GM12878 (cell line): ENCODE results near the gene BHLHE23. TPM values are rescaled to one million over a fixed set of nuclear protein-coding genes. Genes with fewer than 3 reads are reported as not detected.
A peak's percentile ranks its signal among the peaks of the same experiment; 100 is the strongest.

Source experiments
- ATAC-seq: fragments of 200-7000 bp; cut with Tn5 transposase; 3 replicates; pipeline ENCODE4 v1.9.1; 2020; ENCODE audit warnings: mild to moderate bottlenecking, moderate library complexity
- BruUV-seq: library from RNA; stranded (reverse); fragments of 400-500 nt; replicated peaks from 2 replicates; lab custom pipeline; 2021; lab: Mats Ljungman, UMichigan
- CTCF ChIA-PET: fragments of 300-600 bp; sonication (Branson Sonifier 250); formaldehyde crosslinking; extraction: SDS; loops from one replicate; lab custom pipeline; 2021; ENCODE audit warnings: inconsistent platforms; lab: Yijun Ruan, JAX
- POLR2A ChIA-PET: fragments of 350-600 bp; formaldehyde crosslinking; extraction: SDS; loops from one replicate; lab custom pipeline; 2021; ENCODE audit warnings: inconsistent platforms; lab: Charles Lee
- RAD21 ChIA-PET: fragments of 300-600 bp; sonication (Branson Sonifier 250); formaldehyde crosslinking; loops from one replicate; lab custom pipeline; 2023; ENCODE audit warnings: antibody characterized with exemption; ENCODE audit not compliant: unreplicated experiment; lab: Charles Lee
- SMC1A ChIA-PET: fragments of 300-600 bp; sonication (Branson Sonifier 250); formaldehyde crosslinking; loops from one replicate; lab custom pipeline; 2023; ENCODE audit not compliant: unreplicated experiment, uncharacterized antibody; lab: Charles Lee
- DNase-seq: peaks from one replicate; pipeline ENCODE4 v3.0.0-alpha.2; 2011; ENCODE audit warnings: low read depth, low spot score
- FAIRE-seq: peaks from 3 replicates; lab custom pipeline; 2011; peaks lifted over from hg19 to GRCh38; lab: Jason Lieb, UNC
- H2AFZ ChIP-seq: 2 replicates; pipeline ENCODE4 v1.6.0; 2011; ENCODE audit warnings: low read depth, low read length, control low read depth; ENCODE audit not compliant: control insufficient read depth
- H3K27ac ChIP-seq: 2 replicates; pipeline ENCODE4 v1.5.1; 2011; ENCODE audit warnings: control low read depth; ENCODE audit not compliant: control insufficient read depth, insufficient read depth
- H3K27me3 ChIP-seq, 2 experiments: replicated peaks in 1 of 2; 2 replicates each; pipeline versions ENCODE4 v1.6.0 to v1.6.1; 2011; ENCODE audit warnings: low read length in 1 of 2; ENCODE audit not compliant: control insufficient read depth in 2 of 2, insufficient read depth in 2 of 2
- H3K36me3 ChIP-seq, 2 experiments: 2 replicates each; pipeline ENCODE4 v1.5.1; 2011; ENCODE audit warnings: low read length in 1 of 2; ENCODE audit not compliant: control insufficient read depth in 2 of 2, insufficient read depth in 2 of 2
- H3K4me1 ChIP-seq: 2 replicates; pipeline ENCODE4 v1.6.1; 2011; ENCODE audit warnings: mild to moderate bottlenecking, low read length, moderate library complexity, mixed read lengths; ENCODE audit not compliant: control insufficient read depth, insufficient read depth
- H3K4me2 ChIP-seq: 2 replicates; pipeline ENCODE4 v1.6.0; 2011; ENCODE audit warnings: control low read depth; ENCODE audit not compliant: control insufficient read depth, insufficient read depth
- H3K4me3 ChIP-seq: fragments of 200-600 bp; sonication (generic); 2 replicates; pipeline ENCODE4 v1.5.1; 2016
- H3K79me2 ChIP-seq: 2 replicates; pipeline ENCODE4 v1.6.0; 2011; ENCODE audit warnings: low read length; ENCODE audit not compliant: control insufficient read depth, insufficient read depth
- H3K9ac ChIP-seq: 2 replicates; pipeline ENCODE4 v1.8.0; 2011; ENCODE audit warnings: low read length, control low read depth, mixed read lengths; ENCODE audit not compliant: control insufficient read depth, insufficient read depth
- H3K9me3 ChIP-seq: replicated peaks from 3 replicates; pipeline ENCODE4 v1.5.1; 2011; ENCODE audit warnings: mild to moderate bottlenecking, low read length; ENCODE audit not compliant: control insufficient read depth, insufficient read depth
- H4K20me1 ChIP-seq: 2 replicates; pipeline ENCODE4 v1.6.0; 2011; ENCODE audit not compliant: control insufficient read depth, insufficient read depth
- BCL3 ChIP-seq: IDR thresholded peaks from 2 replicates; pipeline ENCODE4 v1.6.1; 2011; ENCODE audit warnings: borderline replicate concordance, low read depth, mild to moderate bottlenecking, moderate library complexity, low read length; ENCODE audit not compliant: insufficient read depth, poor library complexity, severe bottlenecking
- NKRF ChIP-seq: fragments of 450-650 bp; conservative IDR thresholded peaks from 2 replicates; pipeline ENCODE4 v1.6.1; 2017; ENCODE audit warnings: mild to moderate bottlenecking, moderate library complexity
- POLR2A ChIP-seq: IDR thresholded peaks from 2 replicates; pipeline ENCODE4 v1.6.1; 2011; ENCODE audit warnings: low read depth, mild to moderate bottlenecking, low read length
- RB1 ChIP-seq: fragments of 450-650 bp; formaldehyde crosslinking; IDR thresholded peaks from 2 replicates; pipeline ENCODE4 v1.6.1; 2017; ENCODE audit warnings: mild to moderate bottlenecking, borderline replicate concordance
- TAF1 ChIP-seq: IDR thresholded peaks from 2 replicates; pipeline ENCODE4 v1.6.1; 2011; ENCODE audit warnings: mild to moderate bottlenecking, low read depth, low read length, borderline replicate concordance
- WGBS: methylation state at CpG from one replicate; pipeline ENCODE4 v1.1.6; 2016; ENCODE audit warnings: low lambda C conversion rate; ENCODE audit not compliant: insufficient replicate concordance, insufficient coverage; ENCODE audit errors: missing lambda C conversion rate; 5-methylcytosine and 5-hydroxymethylcytosine counted together
- in situ Hi-C: fragments of 300-500 bp; cut with MboI; formaldehyde crosslinking; loops from 9 replicates; pipeline ENCODE4 v1.14.3; 2018; ENCODE audit warnings: mixed read lengths
- intact Hi-C: fragments of 100-400 bp; cut with micrococcal nuclease; formaldehyde crosslinking; loops from one replicate; pipeline ENCODE4 v1.14.2; 2022; ENCODE audit not compliant: unreplicated experiment
- polyA plus RNA-seq, 11 experiments: library from polyadenylated mRNA; depleted of rRNA in 4 of 11; unstranded in 6 of 11; stranded (reverse) in 5 of 11; fragments of >200 nt; fragmentation: Nextera tagmentation in 4 of 11; fragmentation: Illumina TruSeq in 1 of 11; extraction: Ambion mirVana in 4 of 11; extraction: Trizol in 1 of 11; gene quantifications; 1 replicate in 1 of 11; 2 replicates in 10 of 11; pipeline versions ENCODE4 v1.2.1 to v1.2.3, GENCODE V29; 2011 to 2016; ENCODE audit warnings: inconsistent platforms in 2 of 11, missing spikeins in 2 of 11, low read depth in 1 of 11
- total RNA-seq, 4 experiments: library from RNA; depleted of rRNA in 3 of 4; stranded (reverse); fragments of >200 nt in 3 of 4; fragmentation: Illumina TruSeq in 1 of 4; extraction: Trizol in 1 of 4; gene quantifications; 2 replicates each; pipeline versions ENCODE4 v1.2.1 to v1.2.3, GENCODE V29; 2013 to 2021

Gene BHLHE23
- total and polyA plus RNA-seq, 10 of the 15 experiments (the other 5 are each of a cell fraction or from before 2014, with no cell fraction given), result 0.28 to 0.33 TPM; not detected in 8

DNA sequence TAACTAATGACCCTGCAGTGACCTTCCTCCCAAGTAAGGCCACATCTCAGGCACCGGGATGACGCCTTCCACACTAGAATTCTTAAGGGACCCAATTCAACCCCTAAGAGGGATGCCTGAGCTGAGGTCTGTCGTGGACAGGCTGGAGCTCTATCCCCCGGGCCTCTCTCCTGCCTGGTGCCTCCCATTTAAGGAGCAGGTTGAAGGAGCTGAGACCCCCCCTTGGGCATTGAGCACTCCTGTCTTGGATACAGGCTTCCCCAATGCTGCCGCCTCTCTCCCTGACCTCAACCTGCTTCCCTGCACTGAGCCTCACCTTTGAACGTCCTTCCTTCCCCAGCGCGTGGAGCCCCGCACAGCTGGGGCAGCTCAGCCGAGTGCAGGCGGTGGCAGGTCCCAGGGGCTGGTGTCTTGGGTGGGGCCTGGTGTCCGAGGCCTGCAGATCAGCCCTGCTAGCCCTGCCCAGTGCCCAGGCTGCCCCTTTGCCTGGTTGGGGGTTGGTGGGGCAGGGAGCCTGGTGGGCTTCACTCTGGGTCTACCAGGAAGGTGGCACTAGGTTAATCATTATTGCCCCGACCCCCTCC is 19.9 kb upstream of the BHLHE23 start (continued):
- no peak for TF ChIP-seq NKRF

GRCh38 chr20:63025534-63026331 is 19.0 kb upstream of the BHLHE23 start:
- Histone ChIP-seq H2AFZ (no peak overlapping the region; the same call in 1 of the 2 replicates), H3K4me3 (no peak overlapping the region), H4K20me1 (no peaks in the 10 kb centered on the region), H3K27ac (no peak overlapping the region), H3K9me3 (no peaks in the 10 kb centered on the region), H3K79me2 (peaks cover 2% of the 10 kb centered on the region), H3K36me3 (peaks cover 0 to 1% of the 10 kb centered on the region in 2 experiments; a peak in 2 of 4 replicates), H3K9ac (no peak overlapping the region), H3K4me2 (0 out of 2 replicates have a peak overlapping the region, but pooled peaks have one; percentile 50), H3K4me1 (peaks cover 5% of the 10 kb centered on the region; the same call in 1 of the 2 replicates), H3K27me3 (no peaks in the 10 kb centered on the region)
- BruUV-seq, result no TSS peak
- CTCF ChIA-PET, result interaction anchor here (1.0 to 1.2 kb wide), 2 partner anchors 11 to 15 kb away, joined by 5 to 7 read pairs; no protein-coding TSS in a partner anchor
- DNase-seq, result no peak
- POLR2A ChIA-PET, result interaction anchor here (0.7 to 2.2 kb wide), 4 partner anchors 11 to 48 kb away, joined by 3 to 10 read pairs (median 4); no protein-coding TSS in a partner anchor
- RAD21 ChIA-PET, result interaction anchor here (1.2 to 4.4 kb wide), 2 partner anchors 14 to 16 kb away, joined by 7 to 20 read pairs; no protein-coding TSS in a partner anchor
- FAIRE-seq, result no peak
- WGBS, result 56% methylated on average over 45 of the region's 45 CpGs
- in situ Hi-C loops (no loop called here), intact Hi-C loops (no loop called here)
- SMC1A ChIA-PET, result interaction anchor here (1.5 to 2.9 kb wide), 5 partner anchors 11 to 35 kb away, joined by 3 to 11 read pairs (median 8); no protein-coding TSS in a partner anchor
- peak; percentile 23 for ATAC-seq
- 0 out of 2 replicates have a peak, but pooled peaks have one; percentile 14 for TF ChIP-seq RB1
- peak; percentile 7; the same call in 1 of the 2 replicates for TF ChIP-seq POLR2A
- peak; percentile 38 for TF ChIP-seq BCL3
- no peak for TF ChIP-seq TAF1
